K562 (cell line): ENCODE data around the gene HAS3. TPM values are rescaled to one million over a fixed set of nuclear protein-coding genes. Genes with fewer than 3 reads are reported as not detected.

Experiments used
- AFF1 ChIP-seq, 2 experiments: fragments of 450-650 bp; IDR thresholded peaks; 2 replicates each; pipeline ENCODE4 v1.6.1; 2018; ENCODE audit warnings: mild to moderate bottlenecking in 2 of 2, low read depth in 1 of 2; ENCODE audit not compliant: partially characterized antibody in 2 of 2
- CREBBP ChIP-seq: IDR thresholded peaks from one replicate; pipeline ENCODE4 v1.6.1; 2012; ENCODE audit warnings: low read depth, mild to moderate bottlenecking, control low read depth, inconsistent platforms, low read length
- ESRRA ChIP-seq: fragments of 450-650 bp; IDR thresholded peaks from 2 replicates; pipeline ENCODE4 v1.6.1; 2014; ENCODE audit warnings: low read depth, mild to moderate bottlenecking, moderate library complexity, borderline replicate concordance
- HDAC8 ChIP-seq: fragments of 450-650 bp; IDR thresholded peaks from 2 replicates; pipeline ENCODE4 v1.6.1; 2016; ENCODE audit warnings: mild to moderate bottlenecking, missing genetic modification characterization, moderate library complexity, missing compliant biosample characterization
- MYBL2 ChIP-seq, 2 experiments: fragments of 450-650 bp in 1 of 2; sonication (generic) in 1 of 2; formaldehyde crosslinking in 1 of 2; IDR thresholded peaks; 2 replicates each; pipeline versions ENCODE4 v1.6.1 to v1.8.1; 2017 to 2022; ENCODE audit warnings: borderline replicate concordance in 1 of 2, inconsistent platforms in 1 of 2, low read depth in 1 of 2, mild to moderate bottlenecking in 1 of 2, missing genetic modification reagents in 1 of 2, moderate library complexity in 1 of 2
- NEUROD1 ChIP-seq: fragments of 150-350 bp; IDR thresholded peaks from 2 replicates; pipeline ENCODE4 v1.6.1; 2014; ENCODE audit warnings: borderline replicate concordance, low read length, low read depth; ENCODE audit not compliant: partially characterized antibody
- POLR2AphosphoS5 ChIP-seq: IDR thresholded peaks from 2 replicates; pipeline ENCODE4 v1.6.1; 2011; ENCODE audit warnings: mild to moderate bottlenecking, low read depth, low read length, moderate library complexity; ENCODE audit not compliant: control insufficient read depth, insufficient read depth
- SMARCB1 ChIP-seq: IDR thresholded peaks from 2 replicates; pipeline ENCODE4 v1.6.1; 2011; ENCODE audit warnings: improper control_type of control experiment, low read depth; ENCODE audit not compliant: insufficient read length
- SRSF9 ChIP-seq: fragments of 200-400 bp; formaldehyde crosslinking; IDR thresholded peaks from 2 replicates; pipeline ENCODE4 v1.6.1; 2017; ENCODE audit warnings: low read depth, low read length, borderline replicate concordance
- ZNF263 ChIP-seq: sonication (generic); formaldehyde crosslinking; IDR thresholded peaks from 2 replicates; pipeline ENCODE4 v1.8.0; 2022; ENCODE audit warnings: mild to moderate bottlenecking, missing genetic modification reagents, borderline replicate concordance
- ZNF444 ChIP-seq: fragments of 250-450 bp; sonication (Bioruptor Pico); IDR thresholded peaks from 2 replicates; pipeline ENCODE4 v1.4.0; 2020; ENCODE audit warnings: mild to moderate bottlenecking, moderate library complexity
- ZNF57 ChIP-seq: fragments of 450-650 bp; formaldehyde crosslinking; IDR thresholded peaks from 2 replicates; pipeline ENCODE4 v1.4.0; 2020; ENCODE audit warnings: mild to moderate bottlenecking, moderate library complexity
- polyA plus RNA-seq, 8 experiments: library from polyadenylated mRNA; depleted of rRNA in 4 of 8; stranded (reverse) in 5 of 8; unstranded in 3 of 8; fragments of >200 nt; fragmentation: Nextera tagmentation in 2 of 8; fragmentation: Illumina TruSeq in 1 of 8; extraction: Ambion mirVana in 2 of 8; extraction: Trizol in 1 of 8; gene quantifications; 2 replicates each; pipeline versions ENCODE4 v1.2.1 to v1.2.3, GENCODE V29; 2011 to 2014; ENCODE audit warnings: inconsistent platforms in 1 of 8, missing spikeins in 1 of 8
- total RNA-seq, 7 experiments: library from RNA; depleted of rRNA in 6 of 7; stranded (reverse); fragments of >200 nt in 6 of 7; fragmentation: Illumina TruSeq in 2 of 7; extraction: Trizol in 2 of 7; gene quantifications; 2 replicates each; pipeline versions ENCODE4 v1.2.1 to v1.2.3, GENCODE V29; 2011 to 2021; ENCODE audit warnings: low replicate concordance in 1 of 7
- TF ChIP-seq, protein P1 (sequence below): fragments of 450-650 bp; IDR thresholded peaks from 2 replicates; pipeline ENCODE4 v1.6.1; 2014; ENCODE audit warnings: low read depth, mild to moderate bottlenecking, moderate library complexity, borderline replicate concordance
- TF ChIP-seq, protein P2 (sequence below), 2 experiments: fragments of 450-650 bp in 1 of 2; sonication (generic) in 1 of 2; formaldehyde crosslinking; conservative IDR thresholded peaks; 2 replicates each; pipeline versions ENCODE4 v1.4.0 to v1.8.1; 2020 to 2022; ENCODE audit warnings: mild to moderate bottlenecking in 1 of 2, missing genetic modification reagents in 1 of 2
- TF ChIP-seq, protein P3 (sequence below): fragments of 250-450 bp; sonication (Bioruptor Pico); IDR thresholded peaks from 2 replicates; pipeline ENCODE4 v1.4.0; 2020
- TF ChIP-seq, protein P4 (sequence below): fragments of 450-650 bp; formaldehyde crosslinking; IDR thresholded peaks from 2 replicates; pipeline ENCODE4 v1.4.0; 2020; ENCODE audit warnings: mild to moderate bottlenecking, moderate library complexity

HAS3 gene
- total and polyA plus RNA-seq, 9 of the 15 experiments (the other 6 are each of a cell fraction or from before 2014, with no cell fraction given), result 0.04 to 0.33 (median 0.13) TPM; not detected in 1

DNA sequence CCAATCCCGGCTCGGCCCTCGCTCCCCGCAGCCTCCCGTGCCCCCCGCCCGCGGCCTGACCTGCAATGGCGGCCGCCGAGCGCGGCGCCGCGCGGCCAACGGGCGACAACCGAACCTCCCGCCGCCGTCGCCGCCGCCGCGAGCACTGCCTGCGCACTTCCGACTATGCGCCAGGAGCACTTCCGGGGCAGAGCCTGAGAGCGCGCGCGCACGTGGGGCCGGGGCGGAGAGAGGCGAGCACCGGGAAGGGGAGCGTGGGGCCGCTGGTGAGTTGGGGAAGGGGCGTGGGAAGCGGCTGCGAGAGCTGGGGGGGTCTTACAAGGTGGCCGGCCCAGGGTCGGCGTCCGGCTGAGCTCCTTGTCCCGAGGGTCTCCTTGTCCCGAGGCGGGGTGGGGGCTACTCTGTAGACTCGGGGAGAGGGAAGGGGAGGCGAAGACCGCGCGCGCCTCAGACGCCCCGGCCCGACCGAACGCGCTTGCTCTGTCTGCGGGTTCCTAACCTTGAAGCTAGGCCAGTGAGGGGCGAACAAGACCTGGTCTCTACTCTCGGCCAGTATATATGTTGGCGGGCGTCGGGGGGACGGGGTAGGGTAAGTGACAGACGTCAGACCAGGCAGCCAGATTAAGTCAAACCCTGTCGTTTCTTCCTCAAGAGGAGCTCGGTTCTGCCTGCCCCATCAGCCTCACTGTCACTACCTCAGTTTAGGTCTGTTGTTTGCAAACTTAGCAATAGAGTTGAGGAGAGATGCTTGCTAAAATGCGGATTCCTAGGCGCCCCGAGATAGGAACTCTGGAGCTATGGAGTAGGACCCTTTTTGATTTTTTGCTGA is 27.2 kb downstream of the HAS3 start, which contains the start of the genes CHTF8 and UTP4 (continued):
- TF ChIP-seq, protein P1, sequence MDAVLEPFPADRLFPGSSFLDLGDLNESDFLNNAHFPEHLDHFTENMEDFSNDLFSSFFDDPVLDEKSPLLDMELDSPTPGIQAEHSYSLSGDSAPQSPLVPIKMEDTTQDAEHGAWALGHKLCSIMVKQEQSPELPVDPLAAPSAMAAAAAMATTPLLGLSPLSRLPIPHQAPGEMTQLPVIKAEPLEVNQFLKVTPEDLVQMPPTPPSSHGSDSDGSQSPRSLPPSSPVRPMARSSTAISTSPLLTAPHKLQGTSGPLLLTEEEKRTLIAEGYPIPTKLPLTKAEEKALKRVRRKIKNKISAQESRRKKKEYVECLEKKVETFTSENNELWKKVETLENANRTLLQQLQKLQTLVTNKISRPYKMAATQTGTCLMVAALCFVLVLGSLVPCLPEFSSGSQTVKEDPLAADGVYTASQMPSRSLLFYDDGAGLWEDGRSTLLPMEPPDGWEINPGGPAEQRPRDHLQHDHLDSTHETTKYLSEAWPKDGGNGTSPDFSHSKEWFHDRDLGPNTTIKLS, result peak; percentile 60; the same call in 1 of the 2 replicates
- TF ChIP-seq MYBL2 (IDR thresholded peaks at IDR 0.05; ENCODE audit: low read depth) (no peak), MYBL2 (CRISPR knock-in tag; IDR thresholded peaks at IDR 0.05; ENCODE audit: borderline replicate concordance) (no peak), CREBBP (no peak), POLR2AphosphoS5 (peak; percentile 78), HDAC8 (tag) (no peak), NEUROD1 (peak; percentile 27), ESRRA (no peak; the same call in 1 of the 2 replicates), ZNF444 (CRISPR knock-in tag) (no peak; the same call in 1 of the 2 replicates), SRSF9 (no peak), SMARCB1 (no peak), ZNF57 (no peak), ZNF263 (CRISPR knock-in tag) (peak; percentile 92), AFF1 (IDR thresholded peaks at IDR 0.05; ENCODE audit: low read depth in 1 of 2, partially characterized antibody in 2 of 2) (no peak)
- TF ChIP-seq, protein P2, sequence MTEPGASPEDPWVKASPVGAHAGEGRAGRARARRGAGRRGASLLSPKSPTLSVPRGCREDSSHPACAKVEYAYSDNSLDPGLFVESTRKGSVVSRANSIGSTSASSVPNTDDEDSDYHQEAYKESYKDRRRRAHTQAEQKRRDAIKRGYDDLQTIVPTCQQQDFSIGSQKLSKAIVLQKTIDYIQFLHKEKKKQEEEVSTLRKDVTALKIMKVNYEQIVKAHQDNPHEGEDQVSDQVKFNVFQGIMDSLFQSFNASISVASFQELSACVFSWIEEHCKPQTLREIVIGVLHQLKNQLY (CRISPR knock-in tag; conservative IDR thresholded peaks at IDR 0.05), result 0 out of 4 replicates have a peak, but pooled peaks of 1 of the 2 experiments have one; percentile 10
- TF ChIP-seq, protein P3, sequence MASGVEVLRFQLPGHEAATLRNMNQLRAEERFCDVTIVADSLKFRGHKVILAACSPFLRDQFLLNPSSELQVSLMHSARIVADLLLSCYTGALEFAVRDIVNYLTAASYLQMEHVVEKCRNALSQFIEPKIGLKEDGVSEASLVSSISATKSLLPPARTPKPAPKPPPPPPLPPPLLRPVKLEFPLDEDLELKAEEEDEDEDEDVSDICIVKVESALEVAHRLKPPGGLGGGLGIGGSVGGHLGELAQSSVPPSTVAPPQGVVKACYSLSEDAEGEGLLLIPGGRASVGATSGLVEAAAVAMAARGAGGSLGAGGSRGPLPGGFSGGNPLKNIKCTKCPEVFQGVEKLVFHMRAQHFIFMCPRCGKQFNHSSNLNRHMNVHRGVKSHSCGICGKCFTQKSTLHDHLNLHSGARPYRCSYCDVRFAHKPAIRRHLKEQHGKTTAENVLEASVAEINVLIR, result no peak
- TF ChIP-seq, protein P4, sequence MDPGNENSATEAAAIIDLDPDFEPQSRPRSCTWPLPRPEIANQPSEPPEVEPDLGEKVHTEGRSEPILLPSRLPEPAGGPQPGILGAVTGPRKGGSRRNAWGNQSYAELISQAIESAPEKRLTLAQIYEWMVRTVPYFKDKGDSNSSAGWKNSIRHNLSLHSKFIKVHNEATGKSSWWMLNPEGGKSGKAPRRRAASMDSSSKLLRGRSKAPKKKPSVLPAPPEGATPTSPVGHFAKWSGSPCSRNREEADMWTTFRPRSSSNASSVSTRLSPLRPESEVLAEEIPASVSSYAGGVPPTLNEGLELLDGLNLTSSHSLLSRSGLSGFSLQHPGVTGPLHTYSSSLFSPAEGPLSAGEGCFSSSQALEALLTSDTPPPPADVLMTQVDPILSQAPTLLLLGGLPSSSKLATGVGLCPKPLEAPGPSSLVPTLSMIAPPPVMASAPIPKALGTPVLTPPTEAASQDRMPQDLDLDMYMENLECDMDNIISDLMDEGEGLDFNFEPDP, result no peak
